CD4-positive, alpha-beta T cell treated with Interleukin-12 subunit alpha and Interleukin-12 subunit beta, for 1 hour (primary cell): ENCODE measurements around the gene PAK5.

ENCODE experiments used
- DNase-seq: peaks from one replicate; pipeline ENCODE4 v3.0.0-alpha.2; 2020

PAK5 gene

DNA sequence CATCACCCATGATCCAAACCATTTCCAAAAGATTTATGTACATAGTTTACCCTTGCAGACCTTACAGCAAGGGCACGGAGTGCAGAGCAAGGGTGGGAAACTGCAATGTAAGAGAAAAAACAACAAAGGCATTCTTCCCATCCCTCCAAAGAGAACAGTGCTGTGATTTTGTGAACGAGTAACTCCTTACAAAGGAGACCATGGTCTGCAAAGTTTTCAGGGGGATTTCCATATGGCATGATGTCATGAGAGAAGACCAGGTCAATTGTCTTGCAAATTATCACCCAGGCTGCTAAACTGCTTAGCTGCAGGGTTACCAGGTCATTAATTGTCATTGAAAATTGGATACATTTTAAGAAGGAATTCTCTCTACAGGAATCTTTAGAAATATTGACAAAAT, 266.2 kb downstream of the PAK5 start:
- DNase-seq: no peak

DNA sequence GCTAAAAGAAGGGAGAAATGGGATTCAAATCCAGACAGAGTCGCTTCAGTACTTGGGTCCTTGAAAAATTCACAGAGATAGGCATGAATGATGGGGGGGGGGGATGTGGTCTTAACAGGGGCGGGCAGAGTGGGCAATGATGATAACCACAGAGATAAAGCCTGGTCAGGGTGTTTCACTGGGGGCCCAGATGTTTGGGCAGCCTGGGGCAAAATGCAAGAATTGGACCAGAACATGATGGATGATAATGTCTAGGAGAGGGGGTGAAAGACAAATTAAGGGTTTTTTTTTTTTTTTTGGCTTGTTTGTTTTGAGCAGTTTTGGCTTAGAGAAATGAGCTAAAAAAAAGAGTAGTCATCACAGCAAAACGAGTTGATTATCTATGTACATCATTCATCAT, 267.1 kb downstream of the PAK5 start:
- no peak for DNase-seq

- no peak for DNase-seq
Measured at GRCh38 chr20:9570612-9571011, 268.3 kb downstream of the PAK5 start.

DNA sequence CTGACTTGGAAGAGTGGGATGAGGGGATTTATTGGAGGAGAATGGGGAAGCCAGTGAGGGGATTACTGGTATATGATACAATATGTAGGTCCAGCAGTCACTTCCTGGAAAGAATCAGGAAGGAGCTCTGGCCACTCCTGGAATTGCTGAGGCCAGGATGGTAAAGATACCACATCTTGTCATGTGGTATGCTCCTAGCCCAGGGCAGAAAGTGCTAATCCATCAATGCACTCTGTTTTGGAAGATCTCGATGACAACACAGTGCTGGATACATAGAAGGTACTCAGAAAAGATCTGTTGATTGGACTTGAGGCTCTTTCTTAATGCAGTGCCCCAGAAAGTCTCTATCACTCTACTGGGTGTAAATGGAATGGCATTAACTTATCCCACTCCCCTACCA, 271.9 kb downstream of the PAK5 start:
- no peak for DNase-seq

GRCh38 chr20:9565910-9566550, 272.8 kb downstream of the PAK5 start:
- no peak for DNase-seq

GRCh38 chr20:9557411-9557810, 281.5 kb downstream of the PAK5 start:
- DNase-seq: no peak

GRCh38 chr20:9555781-9556180, 283.1 kb downstream of the PAK5 start:
- no peak for DNase-seq

GRCh38 chr20:9551808-9552550, 286.9 kb downstream of the PAK5 start:
- DNase-seq: no peak

DNA sequence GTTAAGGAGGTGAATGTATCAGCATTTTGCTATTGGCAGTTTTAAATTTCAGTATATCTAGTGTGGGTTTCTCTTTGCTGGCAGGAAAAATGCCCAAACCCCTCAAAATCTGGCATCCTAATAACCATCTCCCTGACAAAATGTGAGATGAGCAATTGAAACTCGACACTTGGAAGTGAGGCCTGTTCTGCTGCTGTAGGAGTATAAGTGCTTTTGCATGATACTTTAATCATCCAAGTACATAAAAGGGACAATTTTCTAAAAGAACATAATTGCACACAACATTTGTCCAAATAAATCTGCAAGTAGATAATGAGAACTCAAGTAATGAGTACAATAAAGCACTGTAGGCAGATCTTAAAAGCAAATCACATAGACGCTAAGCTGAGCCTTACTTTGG, 288.0 kb downstream of the PAK5 start:
- DNase-seq: no peak

GRCh38 chr20:9550283-9550682, 288.6 kb downstream of the PAK5 start:
- no peak for DNase-seq

DNA sequence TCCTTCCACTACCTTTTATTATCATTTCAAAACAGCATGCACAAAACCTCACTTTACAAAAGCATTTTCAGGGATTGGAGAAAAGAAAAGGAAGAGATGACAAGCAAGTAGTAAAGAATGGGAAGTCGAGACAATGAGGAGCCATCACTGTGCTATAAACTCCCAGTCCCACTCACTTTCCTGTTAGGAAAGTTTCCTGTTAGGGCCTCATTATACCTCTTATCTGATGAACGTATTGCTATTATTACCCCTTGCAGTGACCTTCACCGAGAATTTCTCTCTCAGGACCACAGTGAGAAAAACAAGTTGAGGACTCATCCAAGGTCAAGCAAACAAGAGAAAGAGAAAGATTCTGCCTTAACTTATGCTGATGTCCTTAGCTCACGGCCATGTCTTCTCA, 295.7 kb downstream of the PAK5 start:
- DNase-seq: no peak

DNA sequence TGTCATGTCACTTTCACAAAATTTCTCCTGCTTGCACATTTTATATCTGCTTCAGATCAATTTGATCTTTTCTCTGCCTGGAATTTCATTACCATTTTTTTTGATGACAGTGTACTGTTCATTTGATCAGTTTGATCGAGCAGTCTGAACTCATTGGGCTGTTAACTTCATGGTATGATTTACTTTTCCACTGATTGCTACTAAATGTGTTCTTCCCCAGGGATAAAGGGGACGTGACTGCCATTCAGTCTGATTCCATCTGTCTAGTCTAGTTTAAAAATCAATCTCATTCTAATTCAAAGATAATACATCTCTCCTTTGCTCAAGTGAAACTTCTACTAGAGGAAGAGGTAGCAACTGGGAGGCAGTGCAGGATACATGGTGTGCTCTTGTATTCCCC, 303.4 kb downstream of the PAK5 start:
- DNase-seq: no peak

DNA sequence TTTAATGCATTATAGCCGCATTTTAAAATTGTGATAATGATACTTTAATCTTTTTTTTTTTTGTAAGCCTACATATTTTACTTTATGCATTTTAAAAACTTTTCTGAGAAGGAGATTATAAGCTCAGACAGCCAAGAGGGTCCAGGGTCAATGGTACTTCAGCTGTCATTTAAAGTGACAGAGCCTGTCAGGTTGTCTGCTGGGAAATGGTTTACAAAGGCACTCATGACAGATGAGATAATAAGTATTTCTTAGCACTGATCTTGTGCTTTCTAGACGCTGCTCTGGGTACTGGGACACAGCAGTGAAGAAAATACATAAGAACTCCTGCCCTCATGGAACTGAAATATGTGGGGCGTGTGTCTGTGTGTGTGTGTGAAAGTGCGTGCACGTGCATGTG, 304.9 kb downstream of the PAK5 start:
- DNase-seq: no peak

GRCh38 chr20:9532069-9532838, 306.6 kb downstream of the PAK5 start:
- DNase-seq: no peak

DNA sequence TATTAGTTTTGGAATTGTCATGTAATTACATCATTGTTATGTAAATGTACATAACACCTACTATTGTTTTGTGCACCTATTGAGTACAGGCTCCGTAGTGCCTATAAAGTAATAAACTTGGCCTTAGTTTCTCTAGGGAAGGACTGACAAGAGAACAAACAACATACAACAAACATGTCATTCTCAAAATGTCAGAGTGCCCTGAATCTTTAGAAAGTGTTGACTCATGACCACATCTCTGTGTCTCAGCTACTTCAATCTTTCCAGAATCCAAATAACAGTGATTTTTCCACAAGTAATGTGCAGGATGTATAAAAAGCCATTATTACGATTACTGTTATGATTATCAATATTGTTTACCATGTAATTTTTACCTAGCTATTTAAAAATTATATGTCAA, 307.3 kb downstream of the PAK5 start:
- DNase-seq: no peak

DNA sequence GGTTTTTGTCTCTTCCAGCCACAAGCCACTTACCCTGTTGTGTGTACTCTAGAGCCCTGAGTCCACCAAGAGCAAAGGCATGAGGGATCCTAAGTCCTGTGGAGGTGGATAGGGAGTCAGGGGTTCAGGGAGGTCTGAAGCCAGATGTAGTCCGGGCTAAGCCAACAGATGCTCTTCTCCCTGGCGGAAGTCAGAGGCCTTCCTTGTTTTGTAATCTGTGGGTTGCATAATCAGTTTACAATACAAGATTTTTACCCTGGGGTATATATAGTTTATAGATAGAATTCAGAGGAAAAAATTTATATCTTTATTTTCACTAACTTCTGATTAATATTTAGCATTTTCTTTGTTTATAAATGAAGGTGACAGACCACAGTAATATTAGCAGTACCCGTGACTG, 315.2 kb downstream of the PAK5 start:
- DNase-seq: no peak

GRCh38 chr20:9520086-9520485, 318.8 kb downstream of the PAK5 start:
- DNase-seq: no peak

DNA sequence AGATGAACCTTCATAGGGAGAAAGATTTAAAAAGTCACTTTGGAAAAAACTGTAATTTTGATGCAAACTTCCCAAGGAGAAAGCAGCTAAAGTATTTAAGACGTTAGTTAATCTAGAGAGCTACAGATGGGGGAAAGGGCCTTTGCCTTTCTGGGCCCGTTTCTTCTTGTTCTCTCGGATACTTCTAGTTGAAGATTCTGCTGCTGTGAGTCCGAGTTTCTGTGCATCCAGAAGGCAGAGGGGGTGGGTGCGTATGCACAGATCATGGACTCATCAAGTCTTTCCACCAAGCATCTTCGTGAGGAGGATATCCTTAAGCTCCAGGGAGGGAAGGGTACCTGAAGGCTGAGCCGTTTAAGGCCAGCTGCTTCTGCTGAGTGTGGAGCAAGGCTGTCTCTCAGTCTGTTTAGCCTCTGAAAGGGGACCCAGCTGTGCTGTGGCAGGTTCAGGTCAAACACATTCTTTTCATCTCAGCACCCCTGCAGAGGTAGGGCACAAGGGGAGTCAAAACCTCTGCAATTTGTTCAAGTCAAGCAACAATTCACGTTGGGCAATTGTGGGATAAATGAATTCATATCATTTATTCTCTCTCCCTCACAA, 320.2 kb downstream of the PAK5 start:
- no peak for DNase-seq

GRCh38 chr20:9517297-9518162, 321.3 kb downstream of the PAK5 start:
- no peak for DNase-seq

GRCh38 chr20:9516234-9516871, 322.5 kb downstream of the PAK5 start:
- no peak for DNase-seq

- no peak for DNase-seq
Measured at GRCh38 chr20:9515741-9516233, 323.1 kb downstream of the PAK5 start.

GRCh38 chr20:9515214-9515585, 323.7 kb downstream of the PAK5 start:
- DNase-seq: no peak
